HCT116 (cell line): ENCODE results near the gene VPS33A. TPM values are rescaled to one million over a fixed set of nuclear protein-coding genes. Genes with fewer than 3 reads are reported as not detected.

Experiments
- ATAC-seq: fragments of 200-7000 bp; cut with Tn5 transposase; 2 replicates; pipeline ENCODE4 v1.9.1; 2020; ENCODE audit warnings: mild to moderate bottlenecking, moderate library complexity
- BruUV-seq: library from RNA; stranded (reverse); fragments of 400-500 nt; replicated peaks from 2 replicates; lab custom pipeline; 2021; lab: Mats Ljungman, UMichigan
- CTCF ChIA-PET: fragments of 300-600 bp; sonication (Branson Sonifier 250); formaldehyde crosslinking; loops from one replicate; lab custom pipeline; 2021; ENCODE audit warnings: antibody characterized with exemption; lab: Charles Lee
- POLR2A ChIA-PET: fragments of 300-600, 350-600 bp; sonication (Branson Sonifier 250); formaldehyde crosslinking; loops from one replicate; lab custom pipeline; 2021; ENCODE audit warnings: antibody characterized with exemption; lab: Charles Lee
- RAD21 ChIA-PET, 2 experiments: fragments of 300-600 bp; sonication (Branson Sonifier 250); formaldehyde crosslinking; loops; one replicate each; lab custom pipeline; 2023; ENCODE audit warnings: low total read pairs in 2 of 2; ENCODE audit not compliant: uncharacterized antibody in 2 of 2, unreplicated experiment in 2 of 2, low non-redundant PET in 1 of 2; lab: Charles Lee
- DNase-seq: peaks from one replicate; pipeline ENCODE4 v3.0.0-alpha.2; 2010; ENCODE audit warnings: low read depth, low spot score
- H2AFZ ChIP-seq: fragments of 200-600 bp; shearing (Covaris generic), sonication (generic); 2 replicates; pipeline ENCODE4 v1.6.1; 2017; ENCODE audit warnings: low read depth, mixed run types, mixed read lengths, antibody characterized with exemption, low read length; ENCODE audit not compliant: poor library complexity, severe bottlenecking
- H3K27ac ChIP-seq: 2 replicates; pipeline ENCODE4 v1.5.1; 2012; ENCODE audit warnings: low read depth, low read length
- H3K27me3 ChIP-seq: fragments of 200-600 bp; sonication (generic); 2 replicates; pipeline ENCODE4 v1.6.1; 2016; ENCODE audit warnings: mixed run types, low read length, mixed read lengths; ENCODE audit not compliant: insufficient read depth
- H3K36me3 ChIP-seq, 2 experiments: fragments of 200-500 bp in 1 of 2; fragments of 200-600 bp in 1 of 2; sonication (Bioruptor generic) in 1 of 2; sonication (generic) in 1 of 2; 2 replicates each; pipeline versions ENCODE4 v1.5.1 to v1.6.1; 2014 to 2016; ENCODE audit warnings: low read length in 2 of 2, inconsistent platforms in 1 of 2, mixed read lengths in 1 of 2, mixed run types in 1 of 2; ENCODE audit not compliant: insufficient read depth in 2 of 2, control insufficient read depth in 1 of 2
- H3K4me1 ChIP-seq, 2 experiments: fragments of 200-600 bp in 1 of 2; sonication (generic) in 1 of 2; 2 replicates each; pipeline versions ENCODE4 v1.5.1 to v1.6.1; 2012 to 2017; ENCODE audit warnings: low read length in 2 of 2, inconsistent platforms in 1 of 2, mild to moderate bottlenecking in 1 of 2, mixed read lengths in 1 of 2, mixed run types in 1 of 2, moderate library complexity in 1 of 2; ENCODE audit not compliant: insufficient read depth in 2 of 2, control insufficient read depth in 1 of 2
- H3K4me2 ChIP-seq: fragments of 200-600 bp; sonication (generic); 2 replicates; pipeline ENCODE4 v1.6.1; 2017; ENCODE audit warnings: mixed run types, low read length, mixed read lengths
- H3K4me3 ChIP-seq, 2 experiments: fragments of 200-600 bp in 1 of 2; sonication (generic) in 1 of 2; replicated peaks in 1 of 2; 2 replicates each; pipeline ENCODE4 v1.5.1; 2011 to 2016; ENCODE audit warnings: low read length in 2 of 2, control low read depth in 1 of 2, low read depth in 1 of 2, mild to moderate bottlenecking in 1 of 2, mixed read lengths in 1 of 2, mixed run types in 1 of 2
- H3K79me2 ChIP-seq: fragments of 200-600 bp; sonication (generic); 2 replicates; pipeline ENCODE4 v1.6.1; 2017; ENCODE audit warnings: mild to moderate bottlenecking, mixed run types, low read length, moderate library complexity, mixed read lengths; ENCODE audit not compliant: insufficient read depth
- H3K9ac ChIP-seq: fragments of 200-600 bp; sonication (generic); 2 replicates; pipeline ENCODE4 v1.6.1; 2016; ENCODE audit warnings: low read length, mixed read lengths
- H3K9me2 ChIP-seq: fragments of 200-600 bp; sonication (generic), shearing (Covaris generic); 2 replicates; pipeline ENCODE4 v1.6.1; 2017; ENCODE audit warnings: mixed run types, mild to moderate bottlenecking, moderate library complexity; ENCODE audit not compliant: insufficient read depth
- H3K9me3 ChIP-seq, 2 experiments: fragments of 200-500 bp in 1 of 2; fragments of 200-600 bp in 1 of 2; sonication (Bioruptor generic) in 1 of 2; sonication (generic) in 1 of 2; 2 replicates each; pipeline ENCODE4 v1.6.1; 2014 to 2017; ENCODE audit warnings: low read length in 2 of 2, mixed read lengths in 2 of 2, inconsistent platforms in 1 of 2, low read depth in 1 of 2, mild to moderate bottlenecking in 1 of 2, mixed run types in 1 of 2, moderate library complexity in 1 of 2; ENCODE audit not compliant: control insufficient read depth in 1 of 2, insufficient read depth in 1 of 2
- H4K20me1 ChIP-seq: fragments of 200-600 bp; sonication (generic), shearing (Covaris generic); 2 replicates; pipeline ENCODE4 v1.6.1; 2017; ENCODE audit warnings: mixed run types, mild to moderate bottlenecking, moderate library complexity; ENCODE audit not compliant: insufficient read depth
- ATF3 ChIP-seq: IDR thresholded peaks from 2 replicates; pipeline ENCODE4 v1.6.1; 2012
- CBX3 ChIP-seq: IDR thresholded peaks from 2 replicates; pipeline ENCODE4 v1.6.1; 2012; ENCODE audit warnings: low read depth
- CEBPB ChIP-seq: IDR thresholded peaks from 2 replicates; pipeline ENCODE4 v1.6.1; 2012; ENCODE audit warnings: low read depth
- CTCF ChIP-seq, 3 experiments: fragments of 200-600 bp in 1 of 3; sonication (generic) in 1 of 3; IDR thresholded peaks in 2 of 3; conservative IDR thresholded peaks in 1 of 3; 2 replicates each; pipeline ENCODE4 v1.5.1; 2012 to 2017; ENCODE audit warnings: low read depth in 2 of 3, low read length in 2 of 3, antibody characterized with exemption in 1 of 3, borderline replicate concordance in 1 of 3, control low read depth in 1 of 3, mild to moderate bottlenecking in 1 of 3, mixed read lengths in 1 of 3, mixed run types in 1 of 3, moderate library complexity in 1 of 3; ENCODE audit not compliant: insufficient read depth in 1 of 3
- ELF1 ChIP-seq: IDR thresholded peaks from 2 replicates; pipeline ENCODE4 v1.6.1; 2012; ENCODE audit warnings: low read depth, borderline replicate concordance
- EZH2phosphoT487 ChIP-seq: fragments of 200-600 bp; IDR thresholded peaks from 2 replicates; pipeline ENCODE4 v1.6.1; 2018; ENCODE audit warnings: antibody characterized with exemption, borderline replicate concordance
- REST ChIP-seq: IDR thresholded peaks from 2 replicates; pipeline ENCODE4 v1.6.1; 2012; ENCODE audit warnings: low read depth
- ZFX ChIP-seq: fragments of 450-650 bp; IDR thresholded peaks from 2 replicates; pipeline ENCODE4 v1.6.1; 2017
- ZNF274 ChIP-seq: fragments of 200-500 bp; sonication (Bioruptor generic); IDR thresholded peaks from 2 replicates; pipeline ENCODE4 v1.6.1; 2014; ENCODE audit warnings: mild to moderate bottlenecking, low read depth, low read length, inconsistent platforms
- intact Hi-C: fragments of 100-400 bp; cut with micrococcal nuclease; formaldehyde crosslinking; loops from 2 replicates; pipeline ENCODE4 v1.10.0; 2022
- total RNA-seq: library from RNA; stranded (reverse); gene quantifications from one replicate; pipeline ENCODE4 v1.2.1, GENCODE V29; 2021; ENCODE audit not compliant: unreplicated experiment

The VPS33A gene
- total RNA-seq, 1 experiment from 2014 or later, result 19.4 TPM

- ATAC-seq (no peak; the same call in 1 of the 2 replicates), DNase-seq (no peak)
- CTCF ChIA-PET, result interaction anchor here (0.6 kb wide), 2 partner anchors 91 to 132 kb away, joined by 3 read pairs; no protein-coding TSS in a partner anchor
- Histone ChIP-seq H3K27me3 (no peaks in the 10 kb centered on the region), H4K20me1 (no peaks in the 10 kb centered on the region), H3K79me2 (no peaks in the 10 kb centered on the region; the same call in 1 of the 2 replicates), H3K9me3 (no peaks in the 10 kb centered on the region), H3K36me3 (peaks cover 11 to 16% of the 10 kb centered on the region in 2 experiments; a peak in 3 of 4 replicates), H3K27ac (peak overlapping the region; percentile 54; the same call in 1 of the 2 replicates), H3K4me1 (peaks cover 2 to 31% of the 10 kb centered on the region in 2 experiments; a peak in 3 of 4 replicates), H3K4me3 (peak overlapping the region; percentile 48 to 62), H3K9me2 (no peaks in the 10 kb centered on the region), H2AFZ (no peak overlapping the region), H3K9ac (peak overlapping the region; percentile 65), H3K4me2 (peak overlapping the region; percentile 88)
- no TSS peak for BruUV-seq
- POLR2A ChIA-PET, result interaction anchor here (0.6 to 1.0 kb wide), 5 partner anchors 21 to 705 kb away, joined by 3 to 6 read pairs (median 3); partner anchors contain the start of gene DIABLO
- RAD21 ChIA-PET, result interaction anchor here in 1 of 2 experiments (1.0 kb wide), 1 partner anchor 14 kb away, joined by 3 read pairs; no protein-coding TSS in a partner anchor
- no peak for TF ChIP-seq CTCF (IDR thresholded peaks at IDR 0.05 in 2 of 3, conservative IDR thresholded peaks at IDR 0.05 in 1 of 3; ENCODE audit: borderline replicate concordance in 1 of 3, insufficient read depth in 1 of 3, low read depth in 2 of 3, low read length in 2 of 3)
- no peak for TF ChIP-seq CEBPB
- TF ChIP-seq ATF3, result no peak
- no peak for TF ChIP-seq ZFX
- no peak for TF ChIP-seq REST
- TF ChIP-seq CBX3, result no peak
- TF ChIP-seq ELF1, result no peak
- no peak for TF ChIP-seq ZNF274
- TF ChIP-seq EZH2phosphoT487, result no peak
- intact Hi-C loops, result no loop called here
Measured at GRCh38 chr12:122204167-122205052, 61.9 kb downstream of the VPS33A start.
